ENCODE data around the gene THRB. TPM values are rescaled to one million over a fixed set of nuclear protein-coding genes. Genes with fewer than 3 reads are reported as not detected.

The THRB gene
- total RNA-seq, 4 donors from 2014 or later, result 29.2 to 38.5 (median 36.3) TPM

- TF ChIP-seq CTCF (IDR thresholded peaks at IDR 0.05; ENCODE audit: low read depth), result no peak
Observed at GRCh38 chr3:24512564-24513197, 18.0 kb upstream of the THRB start.

- TF ChIP-seq CTCF (IDR thresholded peaks at IDR 0.05; ENCODE audit: low read depth), result no peak
Observed at GRCh38 chr3:24510030-24510648, 15.5 kb upstream of the THRB start.

GRCh38 chr3:24508423-24508839 lies 13.8 kb upstream of the THRB start:
- no peak for TF ChIP-seq CTCF (IDR thresholded peaks at IDR 0.05; ENCODE audit: low read depth)

- no peak for TF ChIP-seq CTCF (IDR thresholded peaks at IDR 0.05; ENCODE audit: low read depth)
Observed at GRCh38 chr3:24507776-24508422, 13.2 kb upstream of the THRB start.

- TF ChIP-seq CTCF (IDR thresholded peaks at IDR 0.05; ENCODE audit: low read depth), result no peak
Observed at GRCh38 chr3:24506966-24507775, 12.5 kb upstream of the THRB start.

GRCh38 chr3:24505691-24506550 lies 11.3 kb upstream of the THRB start:
- TF ChIP-seq CTCF (IDR thresholded peaks at IDR 0.05; ENCODE audit: low read depth), result no peak

Measured in subcutaneous adipose tissue (tissue), 4 donors.